Measurements from ENCODE around the gene SLC16A1. TPM values are rescaled to one million over a fixed set of nuclear protein-coding genes. Genes with fewer than 3 reads are reported as not detected.

Gene SLC16A1
- total RNA-seq, 1 donor, result 77.1 TPM

DNA sequence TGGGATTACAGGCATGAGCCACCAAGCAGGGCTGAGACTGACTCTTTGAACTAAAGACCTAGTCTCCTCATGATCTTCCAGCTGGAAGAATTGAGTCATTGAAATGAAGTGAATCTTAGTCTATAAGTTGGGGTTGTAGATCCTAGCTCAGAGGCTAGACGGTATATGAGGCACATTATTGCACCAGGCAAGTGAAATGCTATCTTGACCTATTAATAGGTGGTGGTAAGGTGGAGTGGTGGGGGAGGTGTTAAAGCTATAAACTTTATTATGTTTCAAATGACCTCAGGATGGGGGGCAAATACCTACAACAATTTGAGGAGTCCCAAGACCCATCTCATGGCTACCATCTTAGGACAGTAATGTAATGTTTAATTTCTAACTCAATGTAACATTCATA lies 36.8 kb upstream of the SLC16A1 start:
- H3K36me3 ChIP-seq (ENCODE audit: insufficient read depth, low read length), result no peaks in the 10 kb centered on the region
- H3K27me3 ChIP-seq (ENCODE audit: insufficient read depth, low read length), result no peaks in the 10 kb centered on the region
- H3K9me3 ChIP-seq (ENCODE audit: low read depth, low read length), result no peaks in the 10 kb centered on the region
- no peak overlapping the region for H3K4me2 ChIP-seq (ENCODE audit: insufficient read depth, low read length)
- peaks cover 3% of the 10 kb centered on the region for H3K4me1 ChIP-seq (ENCODE audit: insufficient read depth, low read length)
- no peak overlapping the region for H3K27ac ChIP-seq (ENCODE audit: low read depth, low read length)
- TF ChIP-seq, protein P1, sequence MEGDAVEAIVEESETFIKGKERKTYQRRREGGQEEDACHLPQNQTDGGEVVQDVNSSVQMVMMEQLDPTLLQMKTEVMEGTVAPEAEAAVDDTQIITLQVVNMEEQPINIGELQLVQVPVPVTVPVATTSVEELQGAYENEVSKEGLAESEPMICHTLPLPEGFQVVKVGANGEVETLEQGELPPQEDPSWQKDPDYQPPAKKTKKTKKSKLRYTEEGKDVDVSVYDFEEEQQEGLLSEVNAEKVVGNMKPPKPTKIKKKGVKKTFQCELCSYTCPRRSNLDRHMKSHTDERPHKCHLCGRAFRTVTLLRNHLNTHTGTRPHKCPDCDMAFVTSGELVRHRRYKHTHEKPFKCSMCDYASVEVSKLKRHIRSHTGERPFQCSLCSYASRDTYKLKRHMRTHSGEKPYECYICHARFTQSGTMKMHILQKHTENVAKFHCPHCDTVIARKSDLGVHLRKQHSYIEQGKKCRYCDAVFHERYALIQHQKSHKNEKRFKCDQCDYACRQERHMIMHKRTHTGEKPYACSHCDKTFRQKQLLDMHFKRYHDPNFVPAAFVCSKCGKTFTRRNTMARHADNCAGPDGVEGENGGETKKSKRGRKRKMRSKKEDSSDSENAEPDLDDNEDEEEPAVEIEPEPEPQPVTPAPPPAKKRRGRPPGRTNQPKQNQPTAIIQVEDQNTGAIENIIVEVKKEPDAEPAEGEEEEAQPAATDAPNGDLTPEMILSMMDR (IDR thresholded peaks at IDR 0.05; ENCODE audit: extremely low read depth, low read depth, low read length), result no peak
- DNase-seq (ENCODE audit: insufficient read length, low spot score, missing footprints), result peak; percentile 34
- no peak overlapping the region for H3K4me3 ChIP-seq (ENCODE audit: insufficient read depth, low read length)
- no peak overlapping the region for H2AFZ ChIP-seq (ENCODE audit: low read length)
- no peaks in the 10 kb centered on the region for H4K20me1 ChIP-seq (ENCODE audit: insufficient read depth, low read length)
- no peaks in the 10 kb centered on the region for H3K79me2 ChIP-seq (ENCODE audit: insufficient read depth, low read length)

DNA sequence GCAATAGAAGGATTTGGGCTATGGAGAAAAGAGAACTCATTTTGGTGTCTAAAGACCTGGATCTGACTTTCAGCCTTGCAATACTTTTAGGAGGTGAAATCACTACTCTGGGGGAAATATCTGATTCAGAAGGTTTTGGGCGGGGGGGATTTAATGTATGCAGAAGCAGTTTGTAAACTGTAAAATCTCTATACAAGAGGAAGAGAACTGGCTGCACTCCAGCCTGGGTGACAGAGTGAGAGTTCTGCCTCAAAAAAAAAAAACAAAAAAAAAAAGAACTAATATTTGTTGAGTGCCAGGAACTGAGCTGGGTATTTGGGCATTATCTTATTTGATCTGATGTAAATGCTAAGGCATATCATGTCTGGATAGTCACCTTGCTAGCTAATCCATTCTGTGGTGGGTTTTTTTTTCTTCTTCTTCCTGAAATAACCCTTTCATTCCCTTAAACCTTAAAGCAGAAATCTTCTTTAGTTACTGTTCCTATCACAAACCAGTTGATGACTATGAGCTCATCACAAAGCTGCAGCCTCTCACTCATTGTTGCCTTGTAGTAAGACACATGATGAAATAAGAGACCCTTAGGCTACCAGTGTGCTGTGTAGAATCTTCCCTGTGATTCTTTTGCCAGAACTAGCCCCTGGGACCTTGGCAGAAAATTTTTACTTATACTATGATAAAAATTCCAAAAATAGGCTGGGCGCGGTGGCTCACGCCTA lies 35.6 kb upstream of the SLC16A1 start:
- H3K9me3 ChIP-seq (ENCODE audit: low read depth, low read length), result no peaks in the 10 kb centered on the region
- TF ChIP-seq, protein P1 (IDR thresholded peaks at IDR 0.05; ENCODE audit: extremely low read depth, low read depth, low read length), result no peak
- H2AFZ ChIP-seq (ENCODE audit: low read length), result no peak overlapping the region
- no peaks in the 10 kb centered on the region for H3K36me3 ChIP-seq (ENCODE audit: insufficient read depth, low read length)
- no peaks in the 10 kb centered on the region for H3K27me3 ChIP-seq (ENCODE audit: insufficient read depth, low read length)
- no peak overlapping the region for H3K4me2 ChIP-seq (ENCODE audit: insufficient read depth, low read length)
- H3K27ac ChIP-seq (ENCODE audit: low read depth, low read length), result no peak overlapping the region
- peaks cover under 1% of the 10 kb centered on the region for H4K20me1 ChIP-seq (ENCODE audit: insufficient read depth, low read length)
- no peak for DNase-seq (ENCODE audit: insufficient read length, low spot score, missing footprints)
- no peak overlapping the region for H3K4me3 ChIP-seq (ENCODE audit: insufficient read depth, low read length)
- no peaks in the 10 kb centered on the region for H3K79me2 ChIP-seq (ENCODE audit: insufficient read depth, low read length)
- peaks cover 3% of the 10 kb centered on the region for H3K4me1 ChIP-seq (ENCODE audit: insufficient read depth, low read length)

DNA sequence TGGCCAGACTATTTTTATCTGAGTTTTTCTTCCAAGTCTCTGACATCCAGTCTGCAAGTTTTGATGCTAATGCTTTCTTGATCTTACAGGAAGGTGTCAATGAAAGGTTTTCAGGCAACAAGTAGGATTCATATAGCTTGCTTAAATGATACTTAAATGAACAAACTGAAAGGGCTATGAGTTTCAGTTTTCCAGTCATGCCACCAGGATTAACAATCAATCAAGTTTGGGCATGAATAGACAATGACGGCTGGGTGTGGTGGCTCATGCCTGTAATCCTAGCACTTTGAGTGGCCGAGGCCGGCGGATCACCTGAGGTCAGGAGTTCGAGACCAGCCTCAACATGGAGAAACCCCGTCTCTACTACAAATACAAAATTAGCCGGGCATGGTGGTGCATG lies 34.3 kb upstream of the SLC16A1 start:
- no peaks in the 10 kb centered on the region for H3K9me3 ChIP-seq (ENCODE audit: low read depth, low read length)
- peaks cover 3% of the 10 kb centered on the region for H3K4me1 ChIP-seq (ENCODE audit: insufficient read depth, low read length)
- H2AFZ ChIP-seq (ENCODE audit: low read length), result no peak overlapping the region
- TF ChIP-seq, protein P1 (IDR thresholded peaks at IDR 0.05; ENCODE audit: extremely low read depth, low read depth, low read length), result no peak
- H4K20me1 ChIP-seq (ENCODE audit: insufficient read depth, low read length), result peaks cover 6% of the 10 kb centered on the region
- H3K27ac ChIP-seq (ENCODE audit: low read depth, low read length), result no peak overlapping the region
- H3K36me3 ChIP-seq (ENCODE audit: insufficient read depth, low read length), result no peaks in the 10 kb centered on the region
- H3K4me3 ChIP-seq (ENCODE audit: insufficient read depth, low read length), result no peak overlapping the region
- H3K27me3 ChIP-seq (ENCODE audit: insufficient read depth, low read length), result no peaks in the 10 kb centered on the region
- no peak overlapping the region for H3K4me2 ChIP-seq (ENCODE audit: insufficient read depth, low read length)
- no peaks in the 10 kb centered on the region for H3K79me2 ChIP-seq (ENCODE audit: insufficient read depth, low read length)
- DNase-seq (ENCODE audit: insufficient read length, low spot score, missing footprints), result no peak

DNA sequence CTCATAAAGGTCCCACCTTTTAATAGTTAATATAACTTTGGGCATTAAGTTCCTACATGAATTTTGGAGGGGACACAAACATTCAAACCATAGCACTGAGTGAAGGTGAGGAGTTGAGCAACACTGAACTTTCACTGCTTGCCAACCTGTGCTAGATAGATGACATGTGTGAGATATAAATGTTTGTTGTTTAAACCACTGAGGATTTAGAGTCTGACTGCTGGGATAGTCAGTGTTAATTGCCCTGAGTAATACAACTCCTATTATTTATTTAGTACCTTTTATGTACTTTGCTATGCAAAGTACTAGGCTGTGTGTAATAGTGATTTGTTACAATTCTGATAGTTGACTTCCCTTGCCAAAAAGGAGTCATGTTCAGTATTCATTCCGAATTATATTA lies 32.4 kb upstream of the SLC16A1 start:
- TF ChIP-seq, protein P1 (IDR thresholded peaks at IDR 0.05; ENCODE audit: extremely low read depth, low read depth, low read length), result no peak
- H4K20me1 ChIP-seq (ENCODE audit: insufficient read depth, low read length), result peaks cover 6% of the 10 kb centered on the region
- no peak overlapping the region for H3K27ac ChIP-seq (ENCODE audit: low read depth, low read length)
- no peak overlapping the region for H2AFZ ChIP-seq (ENCODE audit: low read length)
- no peaks in the 10 kb centered on the region for H3K4me1 ChIP-seq (ENCODE audit: insufficient read depth, low read length)
- H3K36me3 ChIP-seq (ENCODE audit: insufficient read depth, low read length), result no peaks in the 10 kb centered on the region
- DNase-seq (ENCODE audit: insufficient read length, low spot score, missing footprints), result no peak
- no peaks in the 10 kb centered on the region for H3K9me3 ChIP-seq (ENCODE audit: low read depth, low read length)
- no peaks in the 10 kb centered on the region for H3K27me3 ChIP-seq (ENCODE audit: insufficient read depth, low read length)
- H3K4me2 ChIP-seq (ENCODE audit: insufficient read depth, low read length), result no peak overlapping the region
- H3K4me3 ChIP-seq (ENCODE audit: insufficient read depth, low read length), result no peak overlapping the region
- H3K79me2 ChIP-seq (ENCODE audit: insufficient read depth, low read length), result no peaks in the 10 kb centered on the region

Data from osteoblast (primary cell).